Activated CD8-positive, alpha-beta T cell treated with anti-CD3 and anti-CD28 coated beads for 36 hours (primary cell): Measurements from ENCODE around the gene PRKAG3. TPM values are rescaled to one million over a fixed set of nuclear protein-coding genes. Genes with fewer than 3 reads are reported as not detected.

Experiments used
- ATAC-seq: fragments of 200-7000 bp; cut with Tn5 transposase; one replicate; pipeline ENCODE4 v1.10.0; 2021; ENCODE audit warnings: mild to moderate bottlenecking, moderate library complexity
- CTCF ChIA-PET: fragments of 350-600 bp; sonication (Branson Sonifier 250); formaldehyde crosslinking; loops from one replicate; lab custom pipeline; 2021; ENCODE audit warnings: antibody characterized with exemption; lab: Charles Lee
- POLR2A ChIA-PET: fragments of 350-600 bp; sonication (Branson Sonifier 250); formaldehyde crosslinking; loops from one replicate; lab custom pipeline; 2021; ENCODE audit warnings: antibody characterized with exemption; lab: Charles Lee
- DNase-seq: peaks from one replicate; pipeline ENCODE4 v3.0.0-alpha.2; 2020
- H3K27ac Mint-ChIP-seq: one replicate; pipeline ENCODE4 v1.8.0; 2021; ENCODE audit warnings: mild to moderate bottlenecking, mixed read lengths
- H3K27me3 Mint-ChIP-seq: one replicate; pipeline ENCODE4 v1.8.0; 2021; ENCODE audit warnings: mixed read lengths
- H3K36me3 Mint-ChIP-seq: one replicate; pipeline ENCODE4 v1.8.0; 2021; ENCODE audit warnings: low read depth, mixed read lengths
- H3K4me1 Mint-ChIP-seq: one replicate; pipeline ENCODE4 v1.8.0; 2021; ENCODE audit warnings: low read depth, mixed read lengths
- H3K4me3 Mint-ChIP-seq: one replicate; pipeline ENCODE4 v1.8.0; 2021; ENCODE audit warnings: mild to moderate bottlenecking, moderate library complexity, mixed read lengths
- H3K9me3 Mint-ChIP-seq: one replicate; pipeline ENCODE4 v1.8.0; 2021; ENCODE audit warnings: mixed read lengths
- intact Hi-C: fragments of 100-400 bp; cut with micrococcal nuclease; formaldehyde crosslinking; loops from one replicate; pipeline ENCODE4 v1.10.0; 2022
- total RNA-seq, 2 experiments: library from RNA; stranded (reverse); gene quantifications; one replicate each; pipeline ENCODE4 v1.2.3, GENCODE V29; 2021
- TF ChIP-seq, protein P1 (sequence below): fragments of 200-600 bp; IDR thresholded peaks from one replicate; pipeline ENCODE4 v1.8.0; 2022; ENCODE audit warnings: antibody characterized with exemption, mild to moderate bottlenecking

Gene PRKAG3
- total RNA-seq, 2 experiments from 2014 or later: not detected

DNA sequence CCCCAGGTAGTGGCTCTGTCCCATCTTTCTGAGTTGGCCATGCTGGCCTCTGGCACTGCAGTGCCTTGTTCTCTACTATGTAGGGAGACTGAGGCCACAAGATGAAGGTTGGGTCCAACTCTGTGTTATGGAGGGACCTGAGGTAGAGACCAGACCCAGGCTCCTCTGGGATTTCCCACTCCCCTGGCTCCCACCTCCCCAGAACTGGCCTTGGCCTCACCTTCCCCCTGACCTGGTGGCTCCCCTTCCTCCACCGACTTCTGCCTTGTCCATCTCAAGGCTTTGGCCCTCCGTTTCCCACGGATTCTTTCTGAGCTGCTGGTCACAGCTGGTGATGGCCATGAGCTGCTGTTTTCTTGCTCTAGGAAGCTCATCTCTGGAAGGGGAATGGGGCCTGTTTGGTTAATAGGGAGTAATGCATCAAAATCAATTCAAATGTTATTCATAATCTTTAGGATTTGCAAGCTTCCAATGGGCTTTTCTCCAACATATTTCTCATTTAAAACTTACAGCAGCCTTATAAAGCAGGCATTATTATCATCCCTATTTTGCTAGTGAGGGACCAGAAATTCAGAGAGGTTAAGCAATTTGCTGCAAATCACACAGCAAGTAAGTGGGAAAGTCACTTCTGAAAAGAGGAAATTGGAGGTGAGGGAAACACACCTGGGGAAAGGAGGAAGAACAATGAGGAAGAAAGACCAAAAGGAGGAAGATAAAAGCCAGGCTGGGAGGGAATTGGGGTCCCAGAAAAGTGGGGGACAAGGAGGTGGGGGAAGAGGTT is 887 bp downstream of the PRKAG3 start:
- TF ChIP-seq, protein P1, sequence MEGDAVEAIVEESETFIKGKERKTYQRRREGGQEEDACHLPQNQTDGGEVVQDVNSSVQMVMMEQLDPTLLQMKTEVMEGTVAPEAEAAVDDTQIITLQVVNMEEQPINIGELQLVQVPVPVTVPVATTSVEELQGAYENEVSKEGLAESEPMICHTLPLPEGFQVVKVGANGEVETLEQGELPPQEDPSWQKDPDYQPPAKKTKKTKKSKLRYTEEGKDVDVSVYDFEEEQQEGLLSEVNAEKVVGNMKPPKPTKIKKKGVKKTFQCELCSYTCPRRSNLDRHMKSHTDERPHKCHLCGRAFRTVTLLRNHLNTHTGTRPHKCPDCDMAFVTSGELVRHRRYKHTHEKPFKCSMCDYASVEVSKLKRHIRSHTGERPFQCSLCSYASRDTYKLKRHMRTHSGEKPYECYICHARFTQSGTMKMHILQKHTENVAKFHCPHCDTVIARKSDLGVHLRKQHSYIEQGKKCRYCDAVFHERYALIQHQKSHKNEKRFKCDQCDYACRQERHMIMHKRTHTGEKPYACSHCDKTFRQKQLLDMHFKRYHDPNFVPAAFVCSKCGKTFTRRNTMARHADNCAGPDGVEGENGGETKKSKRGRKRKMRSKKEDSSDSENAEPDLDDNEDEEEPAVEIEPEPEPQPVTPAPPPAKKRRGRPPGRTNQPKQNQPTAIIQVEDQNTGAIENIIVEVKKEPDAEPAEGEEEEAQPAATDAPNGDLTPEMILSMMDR: no peak
- Mint-ChIP-seq H3K27me3 (peaks cover 26% of the 10 kb centered on the region), H3K36me3 (no peaks in the 10 kb centered on the region), H3K9me3 (no peaks in the 10 kb centered on the region), H3K4me1 (no peaks in the 10 kb centered on the region), H3K27ac (no peak overlapping the region), H3K4me3 (no peak overlapping the region)
- CTCF ChIA-PET: no interaction called here
- POLR2A ChIA-PET: no interaction called here
- DNase-seq (no peak), ATAC-seq (no peak)
- intact Hi-C loops: no loop called here

DNA sequence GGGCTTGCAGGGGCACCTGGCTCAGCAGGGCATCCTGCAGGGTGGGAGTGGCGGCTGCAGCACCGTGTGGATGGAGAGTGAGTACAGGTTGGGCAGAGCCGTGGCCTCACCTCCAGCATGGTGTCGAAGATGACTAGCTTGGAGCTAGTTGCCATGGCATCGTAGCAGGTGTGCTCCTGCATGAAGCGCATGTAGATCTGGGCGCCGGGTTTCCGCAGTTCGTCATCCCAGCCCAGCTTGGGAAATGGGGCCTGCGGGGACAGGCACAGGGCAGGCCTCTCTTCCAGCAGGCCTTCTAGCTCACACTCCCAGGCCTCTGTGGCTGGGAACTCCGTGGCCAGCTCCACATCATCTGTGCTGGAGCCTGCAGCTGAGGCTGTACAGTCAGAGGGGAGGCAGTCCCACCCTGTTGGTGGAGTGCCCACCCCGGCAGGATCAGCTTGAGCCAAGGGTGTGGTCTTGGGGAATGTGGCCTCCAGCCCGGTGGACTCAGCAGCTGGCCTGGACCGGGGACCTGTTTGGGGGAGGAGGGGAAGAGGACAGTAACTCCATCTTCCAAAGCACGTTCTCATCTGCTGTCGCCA is 1.6 kb downstream of the PRKAG3 start:
- CTCF ChIA-PET: no interaction called here
- H3K36me3 Mint-ChIP-seq: no peaks in the 10 kb centered on the region
- intact Hi-C loops: no loop called here
- no peak overlapping the region for H3K27ac Mint-ChIP-seq
- no peaks in the 10 kb centered on the region for H3K9me3 Mint-ChIP-seq
- H3K4me1 Mint-ChIP-seq: no peaks in the 10 kb centered on the region
- H3K27me3 Mint-ChIP-seq: peaks cover 25% of the 10 kb centered on the region
- TF ChIP-seq, protein P1: no peak
- DNase-seq (no peak), ATAC-seq (no peak)
- POLR2A ChIA-PET: no interaction called here
- H3K4me3 Mint-ChIP-seq: no peak overlapping the region

GRCh38 chr2:218828477-218828778 is 3.2 kb downstream of the PRKAG3 start:
- Mint-ChIP-seq H3K27ac (no peak overlapping the region), H3K4me3 (no peak overlapping the region), H3K36me3 (no peaks in the 10 kb centered on the region), H3K9me3 (no peaks in the 10 kb centered on the region), H3K27me3 (peaks cover 18% of the 10 kb centered on the region), H3K4me1 (no peaks in the 10 kb centered on the region)
- DNase-seq (no peak), ATAC-seq (no peak)
- CTCF ChIA-PET: no interaction called here
- intact Hi-C loops: no loop called here
- TF ChIP-seq, protein P1: no peak
- POLR2A ChIA-PET: interaction anchor here (0.6 to 1.0 kb wide), 2 partner anchors 15 to 319 kb away, joined by 3 to 6 read pairs; no protein-coding TSS in a partner anchor

DNA sequence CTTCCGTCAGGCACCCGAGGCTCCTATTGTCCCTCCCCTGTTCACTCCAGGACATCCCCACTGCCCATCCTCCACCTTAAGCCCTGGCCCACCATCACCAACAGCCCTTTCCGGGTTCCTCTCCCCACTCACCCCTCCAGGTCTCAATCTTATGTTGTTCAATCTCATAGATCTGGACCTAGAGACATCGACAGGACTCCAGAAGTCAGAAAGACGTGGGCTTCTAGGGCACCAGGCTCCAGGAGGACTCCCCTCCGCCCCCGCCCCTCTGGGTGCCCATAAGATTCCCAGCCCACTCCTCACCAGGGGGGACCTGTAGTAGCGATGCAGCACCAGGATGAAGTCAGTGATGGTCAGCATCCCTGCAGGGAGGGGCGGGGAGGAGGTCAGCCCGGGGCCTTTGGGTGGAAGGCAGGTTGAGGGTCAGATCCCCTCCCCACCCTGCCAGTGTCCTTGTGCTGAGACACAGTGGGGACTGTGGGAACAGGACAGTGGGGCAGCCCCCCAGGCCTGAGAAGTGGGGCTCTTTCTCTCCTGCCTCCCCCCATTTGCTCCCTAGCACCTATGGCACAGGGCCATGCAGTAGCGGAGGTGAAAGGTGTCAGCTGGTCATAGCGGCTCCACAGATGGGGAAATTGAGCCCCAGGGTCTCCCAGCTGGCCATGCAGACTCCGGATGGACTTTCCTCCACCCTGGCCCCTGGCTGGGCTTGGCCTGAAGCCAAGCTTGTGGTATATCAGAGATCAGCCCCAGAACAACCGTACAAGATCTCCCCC is 3.7 kb downstream of the PRKAG3 start:
- H3K27ac Mint-ChIP-seq: no peak overlapping the region
- TF ChIP-seq, protein P1: no peak
- H3K36me3 Mint-ChIP-seq: no peaks in the 10 kb centered on the region
- CTCF ChIA-PET: no interaction called here
- no peak for DNase-seq
- intact Hi-C loops: no loop called here
- ATAC-seq: no peak
- H3K27me3 Mint-ChIP-seq: peaks cover 16% of the 10 kb centered on the region
- H3K9me3 Mint-ChIP-seq: no peaks in the 10 kb centered on the region
- POLR2A ChIA-PET: interaction anchor here (1.0 kb wide), 1 partner anchor 15 kb away, joined by 6 read pairs; no protein-coding TSS in a partner anchor
- no peaks in the 10 kb centered on the region for H3K4me1 Mint-ChIP-seq
- no peak overlapping the region for H3K4me3 Mint-ChIP-seq

- TF ChIP-seq, protein P1: no peak
- no peak overlapping the region for H3K27ac Mint-ChIP-seq
- no peak overlapping the region for H3K4me3 Mint-ChIP-seq
- no peaks in the 10 kb centered on the region for H3K36me3 Mint-ChIP-seq
- H3K4me1 Mint-ChIP-seq: no peaks in the 10 kb centered on the region
- ATAC-seq: no peak
- no peaks in the 10 kb centered on the region for H3K9me3 Mint-ChIP-seq
- CTCF ChIA-PET: no interaction called here
- DNase-seq: no peak
- intact Hi-C loops: no loop called here
- POLR2A ChIA-PET: no interaction called here
- H3K27me3 Mint-ChIP-seq: peaks cover 8% of the 10 kb centered on the region
Observed at GRCh38 chr2:218826791-218827190, 4.8 kb downstream of the PRKAG3 start.
